DMS79 (cell line): ENCODE data around the gene CABP2.
"Not testable (repeated sequence)": the region's sequence is repeated elsewhere in the genome, so short reads cannot be mapped to it uniquely, and the experiment has no call there.

Experiments used
- DNase-seq: peaks from one replicate; lab custom pipeline; 2025; lab: John Stamatoyannopoulos, UW

CABP2 gene

GRCh38 chr11:67494371-67495233, 28.6 kb downstream of the CABP2 start:
- DNase-seq = no peak

- DNase-seq = no peak
These were observed 29.5 kb downstream of the CABP2 start for GRCh38 chr11:67493548-67494370.

- no peak for DNase-seq
These were observed 30.3 kb downstream of the CABP2 start for GRCh38 chr11:67492801-67493547.

- no peak for DNase-seq
These were observed 31.0 kb downstream of the CABP2 start for GRCh38 chr11:67492069-67492727.

- DNase-seq = no peak
These were observed 31.8 kb downstream of the CABP2 start for GRCh38 chr11:67491276-67492068.

GRCh38 chr11:67490727-67491065, 32.5 kb downstream of the CABP2 start:
- DNase-seq = no peak

GRCh38 chr11:67489885-67490726, 33.1 kb downstream of the CABP2 start:
- no peak for DNase-seq

- no peak for DNase-seq
These were observed 33.9 kb downstream of the CABP2 start for GRCh38 chr11:67489203-67489884.

GRCh38 chr11:67486481-67487195, 36.6 kb downstream of the CABP2 start:
- DNase-seq = no peak

- not testable (repeated sequence) for DNase-seq
These were observed 37.3 kb downstream of the CABP2 start for GRCh38 chr11:67485873-67486361.

- no peak for DNase-seq
These were observed 38.4 kb downstream of the CABP2 start for GRCh38 chr11:67484847-67485311.

- no peak for DNase-seq
These were observed 39.2 kb downstream of the CABP2 start for GRCh38 chr11:67483831-67484665.

GRCh38 chr11:67482827-67483798, 40.1 kb downstream of the CABP2 start, which contains the start of gene AIP:
AIP (plus strand) TSS chr11:67483026; CDS start chr11:67483159, 133 bp downstream.
- DNase-seq = peak; percentile 95

- DNase-seq = no peak
These were observed 40.9 kb downstream of the CABP2 start for GRCh38 chr11:67482275-67482826.

GRCh38 chr11:67477344-67478050, 45.7 kb downstream of the CABP2 start:
- not testable (repeated sequence) for DNase-seq
